T-helper 22 cell (primary cell): ENCODE results near the gene ZNF219.

Experiments
- DNase-seq: peaks from one replicate; pipeline ENCODE4 v3.0.0-alpha.2; 2020; ENCODE audit warnings: low read depth

The ZNF219 gene

GRCh38 chr14:21098076-21098891, at the start of gene ZNF219:
ZNF219 (minus strand) TSS chr14:21098655; CDS start chr14:21093591, 5,064 bp downstream.
- DNase-seq = peak; percentile 50

- no peak for DNase-seq
Observed at GRCh38 chr14:21145437-21145836, 47.0 kb upstream of the ZNF219 start.

- DNase-seq = no peak
Observed at GRCh38 chr14:21142357-21142756, 43.9 kb upstream of the ZNF219 start.

- DNase-seq = no peak
Observed at GRCh38 chr14:21136024-21136423, 37.6 kb upstream of the ZNF219 start.

- DNase-seq = no peak
Observed at GRCh38 chr14:21133901-21134300, 35.4 kb upstream of the ZNF219 start.

- DNase-seq = no peak
Observed at GRCh38 chr14:21123429-21123828, 25.0 kb upstream of the ZNF219 start.

GRCh38 chr14:21121122-21121521, 22.7 kb upstream of the ZNF219 start:
- no peak for DNase-seq

- no peak for DNase-seq
Observed at GRCh38 chr14:21120686-21121085, 22.2 kb upstream of the ZNF219 start.

GRCh38 chr14:21118933-21119332, 20.5 kb upstream of the ZNF219 start:
- no peak for DNase-seq

- DNase-seq = no peak
Observed at GRCh38 chr14:21113369-21113768, 14.9 kb upstream of the ZNF219 start.

- DNase-seq = no peak
Observed at GRCh38 chr14:21112255-21112654, 13.8 kb upstream of the ZNF219 start.

- no peak for DNase-seq
Observed at GRCh38 chr14:21109377-21110138, 11.1 kb upstream of the ZNF219 start.

- DNase-seq = no peak
Observed at GRCh38 chr14:21108791-21109190, 10.3 kb upstream of the ZNF219 start.

GRCh38 chr14:21107283-21107800, 8.9 kb upstream of the ZNF219 start:
- DNase-seq = no peak

- peak; percentile 50 for DNase-seq
Observed at GRCh38 chr14:21106498-21107282, 8.2 kb upstream of the ZNF219 start.

- no peak for DNase-seq
Observed at GRCh38 chr14:21106176-21106497, 7.7 kb upstream of the ZNF219 start.

- DNase-seq = no peak
Observed at GRCh38 chr14:21105095-21105494, 6.6 kb upstream of the ZNF219 start.

- peak; percentile 38 for DNase-seq
Observed at GRCh38 chr14:21104448-21105060, 6.1 kb upstream of the ZNF219 start.

- peak; percentile 84 for DNase-seq
Observed at GRCh38 chr14:21103710-21104447, 5.4 kb upstream of the ZNF219 start.

GRCh38 chr14:21103411-21103709, 4.9 kb upstream of the ZNF219 start:
- DNase-seq = no peak
